GM19395 (cell line): ENCODE results near the gene SMIM35.

ENCODE experiments used
- ATAC-seq: cut with Tn5 transposase; IDR thresholded peaks from one replicate; pipeline ENCODE4 v1.9.1; 2021; ENCODE audit warnings: mild to moderate bottlenecking, moderate library complexity; ENCODE audit not compliant: unreplicated experiment

The SMIM35 gene

DNA sequence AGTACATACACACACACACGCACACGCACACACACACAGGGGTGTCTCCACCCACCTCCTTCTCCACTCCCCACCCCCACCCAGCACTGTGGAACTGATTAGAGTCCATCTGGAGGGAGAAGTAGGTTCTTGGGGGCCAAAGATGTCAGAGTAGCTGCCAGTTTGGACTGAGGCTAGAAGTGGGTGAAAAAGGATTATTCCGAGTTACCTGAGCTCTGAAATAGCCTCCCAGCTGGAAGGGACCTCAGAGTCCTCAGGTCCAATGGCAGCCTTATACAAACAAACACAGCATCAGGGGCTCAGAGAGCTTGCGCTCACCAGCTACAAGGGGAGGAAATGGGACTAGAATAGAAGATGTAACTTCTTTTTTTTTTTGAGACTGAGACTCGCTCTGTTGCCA, 79.7 kb downstream of the SMIM35 start:
- ATAC-seq, result no peak

- ATAC-seq, result no peak
Measured at GRCh38 chr11:118006153-118006534, 80.6 kb downstream of the SMIM35 start.

GRCh38 chr11:118005224-118006152, 81.3 kb downstream of the SMIM35 start:
- no peak for ATAC-seq

DNA sequence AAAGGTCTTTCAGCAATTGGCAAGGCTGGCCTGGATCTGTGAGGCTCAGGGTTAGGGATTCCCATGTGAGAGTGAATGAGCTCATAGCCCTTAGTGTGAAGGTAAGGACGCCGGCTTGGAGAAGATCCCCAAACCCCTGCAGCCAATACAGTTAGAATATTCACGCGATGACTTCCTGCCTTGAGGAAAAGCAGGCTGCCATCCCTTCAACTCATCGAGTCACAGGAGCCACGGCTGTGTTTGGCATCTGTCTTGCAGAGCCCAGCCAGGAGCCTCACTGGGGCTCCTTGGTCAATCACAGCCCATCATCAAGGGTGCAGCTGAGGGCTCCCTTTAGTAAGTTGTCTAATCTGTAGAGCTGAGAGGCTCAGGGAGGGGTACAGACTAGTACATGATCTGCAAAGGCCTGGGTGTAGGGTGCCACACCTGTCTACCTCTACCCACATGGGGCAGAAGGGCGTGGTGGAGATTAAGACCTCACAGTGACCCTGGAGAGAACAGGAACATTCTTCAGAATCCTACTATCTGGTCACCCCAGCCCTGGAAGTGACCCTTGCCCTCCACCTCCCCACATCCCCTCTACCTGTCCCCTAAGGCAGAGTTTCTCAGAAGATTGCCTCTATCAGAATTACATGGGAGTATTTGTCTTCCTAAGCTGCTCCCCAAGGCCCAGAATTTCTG, 82.1 kb downstream of the SMIM35 start:
- ATAC-seq, result no peak

DNA sequence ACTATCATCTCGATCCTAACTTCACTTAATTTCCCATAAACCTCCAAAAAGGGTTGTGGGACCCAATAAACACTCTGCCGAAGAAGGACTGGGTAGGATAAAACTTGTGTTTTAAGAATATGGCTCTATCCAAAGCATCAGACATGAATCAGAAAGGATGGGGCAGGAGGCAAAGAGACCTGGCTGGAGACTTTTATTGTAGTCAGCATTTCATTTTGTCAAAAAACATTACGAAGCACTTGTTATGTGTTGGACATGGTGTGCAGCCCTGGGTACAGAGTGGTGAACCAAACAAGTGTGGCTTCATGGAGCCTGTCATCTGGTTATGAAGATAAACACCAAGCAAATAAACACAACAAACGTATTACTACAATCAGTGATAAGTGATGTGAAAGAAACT, 83.3 kb downstream of the SMIM35 start:
- no peak for ATAC-seq

GRCh38 chr11:118002541-118003423, 84.0 kb downstream of the SMIM35 start:
- no peak for ATAC-seq

GRCh38 chr11:118002010-118002540, 84.7 kb downstream of the SMIM35 start:
- no peak for ATAC-seq

DNA sequence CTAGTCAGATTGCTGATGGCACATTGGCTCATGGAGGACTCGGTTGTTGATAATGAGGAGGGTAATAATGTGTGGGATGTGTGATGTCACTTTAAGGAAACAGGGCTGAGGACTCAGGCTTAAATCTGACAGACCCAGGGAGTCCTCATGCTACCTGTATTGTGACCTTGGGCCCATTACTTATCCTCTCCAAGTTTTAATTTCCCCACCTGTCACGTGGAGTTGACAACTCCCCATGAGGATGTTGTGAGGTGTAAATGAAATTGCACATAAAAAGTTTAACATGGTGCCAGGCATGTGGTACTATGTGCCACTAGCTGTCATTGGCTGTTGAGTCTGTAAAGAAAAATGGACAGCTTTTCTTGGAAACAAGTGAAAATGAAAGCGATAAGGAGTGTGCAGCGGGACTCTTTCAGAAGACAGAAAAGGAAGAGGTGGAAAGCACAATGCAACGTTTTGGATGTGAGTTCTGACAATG, 85.2 kb downstream of the SMIM35 start:
- ATAC-seq, result no peak

DNA sequence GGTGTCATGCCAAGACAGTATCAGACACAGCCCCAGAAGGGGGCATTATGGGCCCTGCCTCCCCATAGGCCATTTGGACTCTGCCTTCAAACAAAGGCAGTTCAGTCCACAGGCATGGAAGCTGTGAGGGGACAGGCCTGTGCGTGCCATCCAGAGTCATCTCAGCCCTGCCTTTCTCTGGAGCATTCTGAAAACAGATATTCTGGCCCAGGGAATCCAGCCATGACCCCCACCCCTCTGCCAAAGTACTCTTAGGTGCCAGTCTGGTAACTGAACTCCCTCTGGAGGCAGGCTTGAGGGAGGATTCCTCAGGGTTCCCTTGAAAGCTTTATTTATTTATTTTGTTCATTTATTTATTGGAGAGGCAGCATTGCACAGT, 85.9 kb downstream of the SMIM35 start:
- ATAC-seq, result no peak

DNA sequence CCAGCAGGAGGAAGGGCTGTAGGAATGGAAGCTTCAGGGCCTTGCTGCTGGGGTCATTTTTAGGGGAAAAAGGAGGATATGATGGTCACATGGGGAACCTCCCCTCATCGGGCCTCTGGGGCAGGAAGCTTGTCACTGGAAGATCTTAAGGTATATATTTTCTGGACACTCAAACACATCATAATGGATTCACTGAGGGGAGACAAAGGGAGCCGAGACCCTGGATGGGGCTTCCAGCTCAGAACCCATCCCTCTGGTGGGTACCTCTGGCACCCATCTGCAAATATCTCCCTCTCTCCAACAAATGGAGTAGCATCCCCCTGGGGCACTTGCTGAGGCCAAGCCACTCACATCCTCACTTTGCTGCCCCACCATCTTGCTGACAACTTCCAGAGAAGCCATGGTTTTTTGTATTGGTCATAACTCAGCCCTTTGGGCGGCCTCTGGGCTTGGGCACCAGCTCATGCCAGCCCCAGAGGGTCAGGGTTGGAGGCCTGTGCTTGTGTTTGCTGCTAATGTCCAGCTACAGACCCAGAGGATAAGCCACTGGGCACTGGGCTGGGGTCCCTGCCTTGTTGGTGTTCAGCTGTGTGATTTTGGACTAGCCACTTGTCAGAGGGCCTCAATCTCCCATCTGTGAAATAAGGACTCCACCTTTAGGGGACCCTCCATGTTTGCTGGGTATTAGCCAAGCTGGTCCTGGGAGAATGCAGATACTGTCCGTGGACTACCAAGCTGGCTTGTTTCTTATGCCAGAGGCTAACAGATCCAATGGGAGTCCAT, 86.5 kb downstream of the SMIM35 start:
- ATAC-seq, result no peak

DNA sequence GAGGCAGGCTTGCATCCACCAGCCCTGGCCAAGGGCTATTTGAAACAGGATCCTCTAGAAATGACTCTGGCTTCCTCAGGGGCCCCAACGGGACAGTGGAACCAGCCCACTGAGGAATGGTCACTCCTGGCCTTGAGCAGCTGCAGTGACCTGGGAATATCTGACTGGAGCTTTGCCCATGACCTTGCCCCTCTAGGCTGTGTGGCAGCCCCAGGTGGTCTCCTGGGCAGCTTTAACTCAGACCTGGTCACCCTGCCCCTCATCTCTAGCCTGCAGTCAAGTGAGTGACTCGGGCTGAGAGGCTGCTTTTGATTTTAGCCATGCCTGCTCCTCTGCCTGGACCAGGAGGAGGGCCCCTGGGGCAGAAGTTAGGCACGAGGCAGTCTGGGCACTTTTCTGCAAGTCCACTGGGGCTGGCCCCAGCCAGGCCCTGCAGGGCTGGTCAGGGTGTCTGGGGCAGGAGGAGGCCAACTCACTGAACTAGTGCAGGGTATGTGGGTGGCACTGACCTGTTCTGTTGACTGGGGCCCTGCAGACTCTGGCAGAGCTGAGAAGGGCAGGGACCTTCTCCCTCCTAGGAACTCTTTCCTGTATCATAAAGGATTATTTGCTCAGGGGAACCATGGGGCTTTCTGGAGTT, 87.3 kb downstream of the SMIM35 start:
- no peak for ATAC-seq

GRCh38 chr11:117998664-117999353, 88.0 kb downstream of the SMIM35 start:
- no peak for ATAC-seq

GRCh38 chr11:117997823-117998579, 88.8 kb downstream of the SMIM35 start:
- ATAC-seq, result peak; percentile 73

DNA sequence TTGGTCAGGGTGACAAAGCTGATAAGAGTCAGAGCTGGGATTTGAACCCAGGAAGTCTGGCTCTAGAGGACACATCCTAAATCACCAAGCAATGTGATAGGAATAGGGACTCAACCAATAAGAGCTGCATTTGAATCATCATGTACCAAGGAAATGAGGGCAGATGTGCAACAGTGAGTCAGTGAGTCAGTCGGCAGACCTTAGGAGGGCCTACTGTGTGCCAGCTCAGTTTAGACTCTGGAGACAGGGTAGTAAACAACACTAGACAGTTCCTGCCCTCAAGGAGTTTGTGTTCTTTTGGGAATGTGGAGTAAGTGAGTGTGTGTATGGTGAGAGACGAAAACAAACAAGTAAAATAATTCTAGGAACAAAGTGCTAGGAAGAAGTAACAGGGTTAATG, 89.4 kb downstream of the SMIM35 start:
- ATAC-seq, result no peak

- no peak for ATAC-seq
Measured at GRCh38 chr11:117996058-117996457, 90.7 kb downstream of the SMIM35 start.

DNA sequence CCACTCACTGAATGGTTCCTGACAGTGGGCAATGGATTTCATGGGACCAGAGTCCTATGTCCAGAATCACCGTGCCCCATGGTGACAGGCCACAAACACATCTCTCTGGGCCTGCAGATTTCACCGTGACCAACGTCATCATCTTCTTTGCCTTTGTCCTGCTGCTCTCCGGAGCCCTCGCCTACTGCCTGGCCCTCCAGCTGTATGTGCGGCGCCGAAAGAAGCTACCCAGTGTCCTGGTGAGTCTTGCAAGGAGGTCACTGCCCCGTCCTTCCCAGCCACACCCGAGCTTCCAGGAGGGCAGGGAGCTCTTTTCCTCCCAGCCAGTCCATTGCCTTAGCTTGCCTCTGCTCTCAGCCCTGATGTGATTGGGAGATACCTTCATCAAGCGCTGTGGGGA, 91.3 kb downstream of the SMIM35 start:
- ATAC-seq, result no peak

- ATAC-seq, result no peak
Measured at GRCh38 chr11:117993988-117994745, 92.6 kb downstream of the SMIM35 start.

GRCh38 chr11:117992620-117993019, 94.1 kb downstream of the SMIM35 start:
- no peak for ATAC-seq
